NCI-H1436 (cell line): ENCODE measurements around the gene ABI3BP.
"Not testable (repeated sequence)": the region's sequence is repeated elsewhere in the genome, so short reads cannot be mapped to it uniquely, and the experiment has no call there.

Source experiments
- DNase-seq: peaks from one replicate; lab custom pipeline; 2025; lab: John Stamatoyannopoulos, UW

ABI3BP gene

GRCh38 chr3:100981164-100981911 lies 11.9 kb downstream of the ABI3BP start:
- DNase-seq, result no peak

DNA sequence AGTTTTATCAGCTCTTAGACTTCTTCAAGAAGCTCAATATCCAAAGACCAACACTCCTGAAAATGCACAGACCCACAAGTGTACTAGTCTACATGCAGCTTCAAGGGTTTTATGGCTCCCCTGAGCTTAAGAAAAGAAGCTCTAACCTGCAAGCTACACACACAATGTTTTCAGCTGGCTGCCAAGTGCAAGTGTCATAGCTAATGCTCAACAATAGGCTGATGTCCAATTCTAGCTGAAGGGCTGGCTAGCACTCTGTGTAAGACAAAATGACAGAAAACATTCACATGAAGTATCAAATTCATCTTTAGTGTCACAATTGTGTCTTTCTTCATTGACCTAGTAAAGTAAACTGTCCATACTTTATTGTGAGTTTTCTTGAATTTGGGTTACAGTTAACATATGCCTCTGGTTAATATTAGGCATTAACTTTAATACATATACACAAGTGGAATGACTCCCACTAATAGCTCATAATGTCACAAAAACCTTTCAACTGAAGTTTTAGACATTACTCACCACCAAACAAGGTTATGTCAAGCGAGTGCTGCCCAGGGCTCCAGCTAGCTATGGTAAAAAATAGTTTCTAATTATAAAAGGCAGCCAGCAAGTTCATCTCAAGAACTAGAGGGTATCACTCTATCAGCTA lies 15.1 kb downstream of the ABI3BP start:
- no peak for DNase-seq

DNA sequence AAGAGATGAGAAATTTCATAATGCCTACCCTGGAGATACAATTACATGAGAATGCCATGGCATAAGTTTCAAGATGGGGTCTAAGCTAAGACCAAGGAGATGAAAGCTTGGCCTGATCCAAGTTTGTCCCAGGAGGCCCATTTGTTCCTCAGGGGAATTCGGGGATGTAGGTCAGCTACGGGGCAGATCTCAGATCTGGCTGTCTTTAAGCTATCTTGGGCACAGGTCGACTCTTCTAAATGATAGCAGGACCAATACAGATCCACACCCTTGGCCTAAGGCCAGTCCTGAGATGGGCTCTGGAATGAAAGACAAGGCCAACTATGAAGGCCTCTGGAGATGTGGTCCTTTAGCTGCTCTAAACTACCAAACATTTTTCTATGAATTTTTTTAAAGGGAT lies 16.6 kb downstream of the ABI3BP start:
- no peak for DNase-seq

DNA sequence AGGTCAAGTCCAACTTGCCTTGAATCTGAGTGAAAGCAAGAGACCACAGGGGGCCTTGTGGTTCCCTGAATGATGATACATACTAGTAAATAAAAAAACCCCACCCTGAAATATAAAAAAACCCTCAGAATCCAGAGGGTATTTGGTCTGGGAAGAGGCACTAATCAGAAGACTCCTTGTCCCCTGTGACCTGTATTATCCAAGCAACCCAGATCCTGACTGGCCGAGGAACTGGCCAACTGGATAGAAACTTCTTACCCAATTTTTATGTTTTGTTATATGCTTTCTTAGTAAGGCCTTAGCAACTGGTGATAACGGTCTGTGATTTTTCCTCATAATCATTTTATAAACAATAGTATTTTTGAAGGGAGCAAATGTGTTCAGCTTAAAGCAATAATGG lies 17.5 kb downstream of the ABI3BP start:
- DNase-seq, result no peak

DNA sequence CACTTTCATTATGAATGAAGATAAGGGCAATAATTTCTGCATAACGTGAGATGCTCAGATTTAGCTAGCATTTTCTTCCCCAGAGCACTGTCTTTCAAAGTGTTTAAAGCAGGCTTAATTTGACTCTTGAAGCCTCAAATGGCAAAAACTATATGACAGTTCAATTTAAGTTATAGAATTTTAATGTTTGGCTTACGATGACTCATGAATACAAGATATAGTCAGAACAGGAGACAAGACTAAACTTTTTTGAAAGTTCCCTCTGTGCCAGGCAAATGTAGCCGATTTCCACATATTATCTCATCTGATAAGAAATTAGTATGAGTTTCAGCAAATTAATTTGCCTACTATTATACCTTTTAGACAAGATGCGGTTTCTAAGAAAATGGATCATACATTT lies 19.6 kb downstream of the ABI3BP start:
- DNase-seq, result no peak

- DNase-seq, result no peak
Measured at GRCh38 chr3:100972867-100973266, 20.4 kb downstream of the ABI3BP start.

DNA sequence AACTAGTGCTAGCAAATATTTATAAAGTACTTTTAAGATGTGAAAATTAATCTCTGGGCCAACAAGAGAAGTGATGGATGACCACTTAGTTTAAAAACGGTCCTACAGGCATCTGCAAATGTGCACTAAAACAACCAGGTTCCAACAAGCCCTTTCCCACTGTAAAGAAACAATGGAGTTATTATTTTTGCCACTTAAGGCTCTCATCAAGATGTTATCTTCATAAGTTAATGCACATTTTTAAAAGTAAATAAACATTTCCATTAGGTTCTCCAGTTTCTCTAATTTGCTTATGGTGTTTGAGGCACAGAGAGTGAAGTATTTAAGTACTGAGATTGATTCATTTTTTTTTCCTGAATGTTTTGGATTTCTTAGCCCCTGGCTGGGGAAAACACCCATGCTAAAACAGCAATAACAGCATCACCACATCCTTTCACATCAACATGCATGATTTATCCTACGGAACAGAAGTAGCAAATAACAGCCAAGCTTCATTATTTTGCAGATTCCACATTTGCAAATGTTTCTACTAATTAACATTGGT lies 20.8 kb downstream of the ABI3BP start:
- no peak for DNase-seq

DNA sequence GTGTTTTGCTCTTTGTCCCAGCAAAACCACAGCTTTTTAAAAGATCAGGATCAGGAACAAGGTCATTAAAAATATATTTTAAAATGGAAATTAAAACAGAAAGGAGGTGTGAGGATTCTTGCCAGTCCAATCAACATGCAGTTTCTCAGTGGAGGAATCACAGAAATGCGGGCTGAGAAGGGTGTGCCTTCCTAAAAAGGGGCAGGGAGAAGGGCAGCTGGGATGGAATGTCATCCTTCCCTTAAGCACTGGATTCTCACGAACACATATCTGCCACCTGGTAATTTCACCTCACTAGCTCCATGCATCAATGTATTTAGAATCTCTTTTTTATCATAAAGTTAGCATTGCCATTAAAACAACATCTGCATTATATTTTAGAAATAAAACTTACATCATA lies 21.4 kb downstream of the ABI3BP start:
- DNase-seq, result no peak

DNA sequence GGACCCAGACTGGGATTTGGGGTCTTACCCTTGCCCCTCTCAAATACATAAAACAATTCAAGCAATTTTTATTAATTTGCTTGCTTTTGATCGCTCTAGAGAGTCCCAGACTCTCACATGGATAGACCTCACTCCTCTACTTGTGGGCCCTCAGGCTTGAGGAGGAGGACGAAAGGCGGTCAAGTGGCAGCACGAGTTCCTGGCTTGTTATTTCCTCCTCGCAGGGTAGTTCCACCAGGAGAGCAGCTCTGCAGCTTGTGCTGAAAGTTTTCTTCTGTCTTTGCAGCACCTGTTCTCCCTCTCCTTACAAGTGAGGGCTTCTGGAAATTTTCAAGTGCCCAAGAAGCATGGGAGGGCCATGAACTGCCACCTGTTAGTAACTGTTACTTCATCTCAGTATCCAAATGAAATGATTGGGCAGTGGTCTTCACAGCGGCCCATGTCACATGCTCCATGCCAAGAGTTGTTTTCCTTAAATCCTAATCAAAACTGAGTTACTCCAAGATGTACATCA lies 22.7 kb downstream of the ABI3BP start:
- DNase-seq, result no peak

DNA sequence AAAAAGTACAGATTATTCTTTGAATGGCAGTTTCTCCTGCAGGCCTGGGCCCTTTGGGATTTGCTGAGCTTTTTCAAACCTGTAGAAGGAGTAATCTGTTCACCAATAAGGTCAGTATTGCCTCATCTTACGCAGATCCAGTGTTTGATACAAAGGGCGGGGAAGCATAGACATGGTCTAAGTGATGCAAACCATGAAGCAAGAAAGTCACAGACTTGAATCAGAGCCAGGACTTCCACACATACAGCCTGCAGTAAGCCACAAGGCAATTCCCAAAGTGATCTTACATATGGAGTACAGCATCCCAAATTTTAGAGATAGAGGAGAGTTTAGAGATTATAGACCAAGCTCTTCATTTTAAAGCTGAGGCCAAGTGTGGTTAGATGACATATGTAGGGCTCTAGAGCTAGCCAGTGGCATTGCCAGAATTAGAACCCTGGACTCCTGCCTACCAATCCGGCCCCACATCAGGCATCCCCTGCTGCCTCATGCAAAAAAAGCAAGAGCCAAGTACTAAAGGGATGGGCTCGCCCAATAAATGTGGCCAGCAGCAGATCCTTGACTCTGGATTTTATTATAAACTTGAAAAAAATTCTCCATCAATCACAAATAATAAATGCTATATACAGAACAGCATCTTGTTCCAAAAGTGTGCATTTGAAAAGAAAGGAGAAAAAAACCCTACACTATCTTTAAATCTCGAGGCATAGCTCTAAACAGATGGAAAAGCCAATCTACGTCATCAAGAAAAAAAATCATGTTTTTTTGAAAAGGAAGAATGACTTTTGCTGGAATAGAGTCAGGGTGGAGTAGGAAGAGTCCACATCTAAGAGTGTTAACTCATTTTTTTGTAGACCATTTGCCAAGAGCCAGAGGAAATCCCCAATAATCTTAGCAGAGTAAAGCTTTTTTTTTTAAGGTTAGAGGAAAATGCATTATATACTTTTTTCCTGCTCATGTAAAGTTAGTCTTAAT lies 24.0 kb downstream of the ABI3BP start:
- DNase-seq, result no peak

- no peak for DNase-seq
Measured at GRCh38 chr3:100966807-100967206, 26.4 kb downstream of the ABI3BP start.

- DNase-seq, result no peak
Measured at GRCh38 chr3:100966049-100966491, 27.2 kb downstream of the ABI3BP start.

DNA sequence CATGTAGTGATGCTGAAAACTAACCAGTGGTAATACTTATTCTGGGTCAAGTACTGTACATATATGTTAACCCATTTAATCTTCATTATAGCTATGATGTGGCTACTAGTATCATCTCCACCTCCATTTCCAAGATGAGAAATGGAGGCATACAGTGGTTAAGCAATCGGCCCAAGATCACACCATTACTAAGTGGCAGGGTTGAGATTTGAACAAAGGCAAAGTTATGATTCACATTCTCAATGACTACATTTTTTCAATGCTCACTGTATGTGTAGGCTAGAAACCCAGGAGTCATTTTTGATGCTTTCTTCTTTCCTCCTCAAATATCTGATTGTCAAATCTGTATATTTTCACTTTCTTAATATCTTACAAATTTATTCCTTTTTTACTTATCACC lies 30.2 kb downstream of the ABI3BP start:
- DNase-seq, result no peak

DNA sequence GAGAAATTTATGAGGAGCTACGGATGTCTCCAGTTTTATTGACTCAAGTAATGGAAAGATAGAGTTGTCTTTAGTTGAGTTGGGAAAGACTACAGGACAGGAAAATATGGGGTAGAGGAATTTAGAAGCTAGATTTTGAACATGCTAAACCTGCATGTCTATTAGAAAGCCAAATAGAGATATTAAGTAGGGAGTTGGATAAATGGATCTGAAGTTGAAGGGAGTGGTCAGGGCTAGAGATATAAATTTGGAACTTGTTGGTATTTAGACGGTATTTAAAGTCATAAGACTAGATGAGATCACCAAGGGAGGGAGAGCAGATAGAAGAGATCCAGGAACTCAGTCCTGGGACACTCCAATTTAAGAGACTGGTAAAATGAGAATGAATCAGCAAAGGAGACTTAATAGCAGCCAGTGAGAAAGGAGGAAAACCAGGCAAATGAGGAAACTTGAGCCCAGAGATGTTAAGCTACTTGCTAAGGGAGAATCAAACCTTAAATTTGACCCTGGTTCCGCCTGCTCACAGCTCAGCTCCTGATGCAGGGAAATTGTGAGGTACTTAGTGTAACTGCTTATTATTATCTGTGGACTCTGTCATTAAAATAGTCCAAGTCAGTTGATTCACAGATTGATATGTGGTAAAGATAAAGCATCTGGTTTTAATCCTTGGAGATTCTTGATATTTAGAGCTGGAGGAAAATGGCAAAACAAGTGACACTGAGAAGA lies 35.8 kb downstream of the ABI3BP start:
- no peak for DNase-seq

DNA sequence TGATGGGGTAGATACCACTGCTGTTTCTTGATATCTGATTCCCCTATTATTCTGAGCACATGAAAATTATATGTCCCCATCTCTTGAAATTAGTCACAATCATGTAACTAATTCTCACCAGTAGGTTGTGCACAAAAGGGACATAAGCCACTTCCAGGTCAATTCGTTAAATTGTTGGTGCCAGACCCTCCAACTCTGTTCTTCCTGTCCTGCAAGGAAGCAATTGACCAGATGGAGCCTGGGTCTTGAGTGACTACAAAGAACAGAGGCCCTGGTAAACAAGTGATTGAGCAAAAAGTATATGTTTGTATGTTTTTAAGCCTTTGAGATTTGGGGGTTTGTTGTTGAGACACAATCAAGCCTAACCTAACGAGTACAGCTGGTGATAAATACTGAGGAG lies 36.9 kb downstream of the ABI3BP start:
- no peak for DNase-seq

GRCh38 chr3:100954990-100955389 lies 38.2 kb downstream of the ABI3BP start:
- DNase-seq, result no peak

- DNase-seq, result no peak
Measured at GRCh38 chr3:100954199-100954935, 38.9 kb downstream of the ABI3BP start.

DNA sequence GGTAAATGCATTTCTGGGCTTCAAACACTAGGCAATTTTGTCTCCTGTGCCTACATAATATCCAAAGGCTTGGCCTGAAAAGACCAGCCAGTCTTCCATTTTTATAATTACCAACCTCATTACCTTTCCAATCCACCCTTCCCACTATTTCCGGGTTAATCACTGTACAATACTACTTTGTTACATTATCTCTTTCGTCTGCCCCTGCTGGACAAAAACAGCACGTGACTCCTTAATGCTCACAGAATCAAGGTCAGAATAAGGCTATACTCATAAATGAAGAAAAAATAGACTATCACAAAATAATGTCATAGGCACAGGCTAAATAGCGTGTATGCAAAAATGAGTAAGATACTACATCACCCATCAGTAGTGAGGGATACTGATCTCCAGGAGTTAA lies 40.1 kb downstream of the ABI3BP start:
- no peak for DNase-seq

GRCh38 chr3:100947119-100947518 lies 46.1 kb downstream of the ABI3BP start:
- DNase-seq, result no peak

DNA sequence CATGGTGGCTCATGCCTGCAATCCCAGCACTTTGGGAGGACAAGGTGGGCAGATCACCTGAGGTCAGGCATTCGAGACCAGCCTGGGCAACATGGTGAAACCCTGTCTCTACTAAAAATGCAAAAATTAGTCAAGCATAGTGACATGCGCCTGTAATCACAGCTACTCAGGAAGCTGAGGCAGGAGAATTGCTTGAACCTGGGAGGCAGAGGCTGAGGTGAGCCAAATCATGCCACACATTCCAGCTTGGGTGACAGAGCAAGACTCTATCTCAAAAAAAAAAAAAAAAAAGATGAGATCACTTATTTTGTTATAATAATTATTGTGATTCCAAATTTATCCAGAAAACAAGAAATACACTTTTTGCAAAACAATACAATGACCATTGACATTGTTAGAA lies 47.1 kb downstream of the ABI3BP start:
- not testable (repeated sequence) for DNase-seq

DNA sequence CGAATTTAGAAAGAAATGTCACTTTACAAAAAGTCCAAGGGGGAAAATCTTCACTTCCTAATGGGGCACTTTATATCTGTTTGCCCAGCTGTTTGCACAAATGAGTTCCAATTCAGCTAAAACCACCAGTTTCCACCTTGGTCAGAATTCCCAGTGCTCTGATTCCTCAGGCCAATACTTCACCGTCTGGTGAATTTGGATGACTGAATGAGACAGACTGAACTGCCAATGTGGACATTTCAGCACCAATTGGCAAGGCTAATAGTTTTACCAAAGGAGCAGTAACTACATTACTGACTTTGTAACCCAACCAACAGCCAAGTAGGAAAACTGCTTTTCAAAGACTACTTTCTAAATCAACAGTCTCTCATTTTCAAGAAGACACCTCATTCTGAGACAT lies 51.8 kb downstream of the ABI3BP start:
- DNase-seq, result no peak
